GM21526 (cell line): Measurements from ENCODE around the gene RGS7.
"Not testable (repeated sequence)": the region's sequence is repeated elsewhere in the genome, so short reads cannot be mapped to it uniquely, and the experiment has no call there.

Source experiments
- ATAC-seq: cut with Tn5 transposase; IDR thresholded peaks from one replicate; pipeline ENCODE4 v1.9.1; 2021; ENCODE audit warnings: moderate library complexity; ENCODE audit not compliant: unreplicated experiment, low FRiP score

Gene RGS7

DNA sequence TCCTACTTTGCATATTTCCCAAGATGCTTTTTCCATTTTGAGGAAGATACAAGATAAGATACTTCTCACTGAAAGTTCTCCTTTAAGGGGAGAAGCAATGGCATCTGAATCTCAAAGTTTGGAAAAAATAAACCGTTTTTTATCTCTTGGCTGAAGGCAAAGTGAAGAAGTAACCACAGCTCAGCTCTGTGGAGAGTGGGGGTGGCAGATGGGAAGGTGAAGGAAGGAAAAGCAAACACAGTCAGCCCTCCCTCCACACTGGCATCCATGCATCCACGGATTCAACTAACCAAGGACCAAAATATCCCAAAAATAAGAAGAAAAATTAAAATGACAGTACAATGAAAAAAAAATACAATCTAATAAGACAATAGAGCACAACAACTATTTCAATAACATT lies 211.1 kb downstream of the RGS7 start:
- ATAC-seq, result no peak

DNA sequence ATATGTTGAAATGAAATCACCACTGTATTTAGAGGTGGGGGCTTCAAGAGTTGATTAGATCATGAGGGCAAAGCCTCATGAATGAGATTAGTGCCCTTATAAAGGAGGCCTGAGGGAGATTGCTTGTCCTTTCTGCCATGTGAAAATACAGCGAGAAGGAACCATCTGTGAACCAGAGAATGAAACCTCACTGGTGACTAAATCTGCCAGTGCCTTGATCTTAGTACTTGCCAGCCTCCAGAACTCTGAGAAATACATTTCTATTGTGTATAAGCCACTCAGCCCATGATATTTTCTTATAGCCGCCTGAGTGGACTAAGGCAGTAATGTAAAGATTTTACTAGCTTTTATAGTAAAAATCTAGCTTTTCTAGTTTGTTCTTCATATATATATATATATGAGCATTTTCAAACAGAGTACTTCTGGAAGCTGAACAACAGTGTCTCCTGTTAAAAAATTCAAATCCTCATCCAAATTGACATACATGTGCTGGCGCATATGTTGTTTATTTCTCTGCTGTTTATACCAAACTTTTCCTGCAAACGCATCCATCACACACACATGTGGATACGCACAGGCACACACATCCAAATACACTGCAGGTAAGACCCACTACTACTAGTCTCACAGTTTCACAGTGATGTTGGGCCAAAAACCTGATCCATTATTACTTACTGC lies 213.1 kb downstream of the RGS7 start:
- ATAC-seq, result no peak

DNA sequence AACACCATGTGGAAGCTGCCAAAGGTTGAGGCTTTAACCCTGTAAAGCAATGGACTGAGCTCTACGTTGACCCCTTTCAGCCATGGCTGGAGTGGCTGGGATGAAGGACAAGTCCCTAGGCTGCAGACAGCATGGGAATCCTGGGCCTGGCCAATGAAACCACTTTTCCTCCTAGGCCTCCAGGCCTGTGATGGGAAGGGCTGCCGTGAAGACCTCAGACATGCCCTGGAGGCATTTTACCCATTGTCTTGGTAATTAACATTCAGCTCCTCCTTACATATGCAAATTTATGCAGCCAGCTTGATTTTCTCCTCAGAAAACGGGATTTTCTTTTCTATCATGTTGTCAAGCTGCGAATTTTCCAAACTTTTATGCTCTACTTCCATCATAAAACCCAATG lies 214.5 kb downstream of the RGS7 start:
- ATAC-seq, result no peak

DNA sequence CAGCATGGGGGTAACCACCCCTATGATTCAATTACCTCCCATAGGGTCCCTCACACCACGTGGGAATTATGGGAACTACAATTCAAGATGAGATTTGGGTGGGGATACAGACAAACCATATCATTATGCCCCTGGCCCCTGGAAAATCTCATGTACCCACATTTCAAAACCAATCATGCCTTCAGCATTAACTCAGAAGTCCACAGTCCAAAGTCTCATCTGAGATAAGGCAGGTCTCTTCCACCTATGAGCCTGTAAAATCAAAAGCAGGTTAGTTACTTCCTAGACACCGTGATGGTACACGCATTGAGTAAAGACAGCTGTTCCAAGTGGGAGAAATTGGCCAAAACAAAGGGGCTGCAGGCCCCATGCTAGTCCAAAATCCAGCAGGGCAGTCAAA lies 215.4 kb downstream of the RGS7 start:
- not testable (repeated sequence) for ATAC-seq

DNA sequence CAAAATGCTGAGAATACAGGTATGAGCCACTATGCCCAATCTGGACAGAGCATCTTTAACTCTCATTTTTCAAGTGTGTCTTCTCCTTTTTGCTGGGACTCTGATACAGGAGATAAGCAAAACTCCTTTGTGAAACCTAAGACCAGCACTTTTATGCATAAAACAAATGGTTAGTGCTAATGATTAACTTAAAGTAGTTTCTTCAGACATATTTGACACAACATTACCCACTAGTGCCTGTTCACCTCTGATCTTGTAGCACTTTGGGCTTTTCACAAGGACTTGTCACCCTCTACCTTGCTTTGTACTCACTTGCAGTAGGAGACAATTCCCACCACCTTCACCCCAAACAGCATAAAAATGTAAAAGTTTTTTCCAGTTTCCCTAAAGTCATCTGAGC lies 216.3 kb downstream of the RGS7 start:
- no peak for ATAC-seq

DNA sequence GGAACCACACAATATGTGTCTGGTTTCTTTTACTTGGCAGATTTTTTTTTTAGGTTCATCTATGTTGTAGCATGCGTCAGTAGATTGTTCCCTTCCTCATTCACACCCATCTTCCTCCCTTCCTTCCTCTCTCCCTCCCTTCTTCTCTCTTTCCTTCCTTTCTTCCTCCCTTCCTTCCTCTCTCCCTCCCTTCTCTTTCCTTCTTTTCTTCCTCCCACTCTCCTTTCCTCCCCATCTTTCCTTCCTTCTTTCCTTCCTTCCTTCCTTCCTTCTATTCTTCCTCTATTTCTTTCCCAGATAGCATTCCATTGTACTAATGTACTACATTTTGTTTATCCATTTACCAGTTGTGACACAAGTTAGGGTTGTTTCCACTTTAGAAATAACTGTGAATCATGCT lies 218.0 kb downstream of the RGS7 start:
- no peak for ATAC-seq

DNA sequence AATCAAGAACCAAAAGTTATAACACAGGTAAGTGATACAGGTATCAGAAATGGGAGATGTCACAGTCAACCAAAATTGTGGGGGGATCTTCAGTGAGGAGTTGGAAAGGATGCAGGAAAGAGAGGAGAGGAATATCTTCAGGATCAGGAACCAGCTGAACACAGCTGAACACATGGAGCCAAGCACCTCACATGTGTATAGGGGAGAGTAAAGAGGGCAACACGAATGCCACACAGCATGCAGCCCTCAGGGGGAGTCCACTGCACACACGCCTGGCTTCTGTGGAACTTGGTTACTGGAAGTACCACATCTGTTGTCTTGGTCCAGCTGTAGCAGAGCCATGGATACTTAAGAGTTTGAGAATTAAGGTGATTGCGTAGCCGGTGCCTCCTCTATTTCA lies 218.8 kb downstream of the RGS7 start:
- no peak for ATAC-seq

DNA sequence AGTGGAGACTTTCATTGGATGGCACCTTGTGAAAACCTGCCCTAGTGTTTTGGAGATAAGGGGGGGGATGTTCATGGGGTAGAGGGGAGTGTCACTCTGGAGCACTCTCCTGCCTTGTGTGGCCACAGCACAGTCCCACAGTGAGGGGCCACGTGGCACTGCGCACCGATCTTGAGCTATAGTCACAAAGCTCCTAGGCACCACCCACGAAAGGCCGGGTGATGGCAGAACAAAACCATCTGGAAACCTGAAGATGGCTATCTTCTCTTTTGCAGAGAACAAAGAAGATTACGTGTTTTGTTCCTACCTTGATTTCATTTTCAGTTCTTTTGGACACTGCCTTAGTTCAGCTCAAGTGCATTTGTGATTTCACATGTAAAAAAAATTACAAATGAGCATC lies 220.6 kb downstream of the RGS7 start:
- no peak for ATAC-seq

DNA sequence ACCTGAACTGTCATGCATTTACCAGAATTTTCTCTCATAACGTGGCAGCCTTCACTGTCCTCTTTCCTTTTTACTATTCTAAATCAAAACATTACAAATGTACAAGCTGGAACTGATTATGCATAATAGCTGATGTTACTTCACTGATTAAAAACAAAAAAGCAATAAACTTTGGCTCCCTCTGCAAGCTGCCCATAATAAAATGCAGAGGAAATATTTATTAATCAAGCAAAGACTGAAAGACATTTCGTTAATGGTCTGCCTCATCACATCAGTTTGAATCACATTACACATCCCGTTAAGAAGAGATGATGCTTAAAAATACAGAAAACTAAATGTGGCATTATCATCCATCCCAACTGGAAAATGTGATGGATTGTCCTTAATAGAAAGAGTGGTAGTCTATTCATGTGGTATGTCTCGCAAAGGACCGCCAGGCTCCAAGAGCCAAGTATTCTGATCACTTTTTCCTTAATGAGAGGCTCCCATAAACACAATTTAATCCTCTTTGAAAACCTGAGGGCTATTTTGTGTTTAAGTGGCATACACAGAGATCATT lies 225.3 kb downstream of the RGS7 start:
- no peak for ATAC-seq

DNA sequence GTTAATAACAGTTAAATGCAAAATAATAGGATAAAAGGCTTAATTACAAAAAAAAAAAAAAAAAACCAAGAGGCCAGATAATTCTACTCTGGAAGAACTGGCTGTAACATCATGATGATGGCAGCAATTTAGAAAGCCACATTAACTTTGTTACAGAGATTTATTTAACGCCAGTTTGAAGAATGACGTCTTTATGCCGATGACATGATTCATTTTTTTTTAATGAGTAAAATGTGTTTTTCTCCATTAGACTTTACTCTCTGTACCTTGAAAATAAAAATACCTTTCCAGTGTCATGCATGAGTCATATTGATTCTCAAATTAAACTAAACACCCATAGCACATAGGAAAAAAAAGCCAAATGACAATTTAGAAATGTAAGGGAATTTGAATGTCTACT lies 226.1 kb downstream of the RGS7 start:
- ATAC-seq, result no peak

DNA sequence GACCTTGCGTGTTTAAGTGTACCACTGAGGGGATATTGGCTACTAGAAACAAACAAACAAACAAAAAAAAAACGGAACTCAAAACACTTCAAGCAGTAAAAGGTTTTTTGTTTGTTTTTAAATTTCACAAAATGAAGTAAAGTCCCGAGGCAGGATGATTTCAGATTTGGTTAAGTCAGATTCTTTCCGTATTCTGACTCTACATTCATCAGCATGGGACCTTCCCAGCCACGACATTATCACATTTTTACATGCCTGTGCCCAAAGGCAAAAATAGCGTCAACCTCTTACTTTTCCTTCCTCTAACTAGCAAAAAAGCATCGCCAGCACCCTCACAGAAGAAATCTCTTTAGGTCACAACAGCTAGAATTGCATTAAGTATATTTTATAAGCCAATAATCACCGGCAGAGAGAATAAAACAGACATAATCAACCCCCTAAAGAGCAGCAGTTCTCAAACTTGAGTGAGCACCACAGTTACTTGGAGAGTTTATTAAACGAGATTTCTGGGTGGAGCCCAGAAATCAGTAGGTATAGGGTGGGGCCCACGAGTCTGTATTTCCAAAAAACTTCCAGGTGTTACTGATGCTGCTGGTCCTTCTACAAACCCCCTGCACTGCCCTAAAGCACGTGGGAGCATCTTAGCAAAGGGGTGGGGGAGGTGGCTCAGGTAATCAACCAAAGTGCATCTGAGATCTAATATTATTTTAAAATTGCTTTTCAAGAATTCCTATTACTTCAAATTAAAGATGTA lies 227.6 kb downstream of the RGS7 start:
- ATAC-seq, result no peak

DNA sequence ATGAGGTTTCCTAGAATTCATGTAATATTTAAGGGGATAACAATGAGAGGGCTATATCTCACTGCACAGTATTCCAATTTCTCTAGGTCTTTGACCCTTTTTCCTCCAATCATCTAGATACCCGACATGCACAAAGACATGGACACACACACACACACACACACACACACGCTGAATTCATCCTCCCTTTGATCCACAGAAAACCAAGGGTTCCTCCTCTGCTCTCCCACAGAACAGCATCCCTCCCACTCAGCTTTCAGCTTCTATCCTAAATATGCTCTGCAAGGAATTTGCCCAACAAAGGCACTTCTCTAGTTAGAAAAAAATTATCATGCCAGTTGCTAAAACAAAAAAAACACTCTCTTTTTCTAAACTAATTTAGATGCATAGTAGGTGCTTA lies 231.7 kb downstream of the RGS7 start:
- ATAC-seq, result no peak

DNA sequence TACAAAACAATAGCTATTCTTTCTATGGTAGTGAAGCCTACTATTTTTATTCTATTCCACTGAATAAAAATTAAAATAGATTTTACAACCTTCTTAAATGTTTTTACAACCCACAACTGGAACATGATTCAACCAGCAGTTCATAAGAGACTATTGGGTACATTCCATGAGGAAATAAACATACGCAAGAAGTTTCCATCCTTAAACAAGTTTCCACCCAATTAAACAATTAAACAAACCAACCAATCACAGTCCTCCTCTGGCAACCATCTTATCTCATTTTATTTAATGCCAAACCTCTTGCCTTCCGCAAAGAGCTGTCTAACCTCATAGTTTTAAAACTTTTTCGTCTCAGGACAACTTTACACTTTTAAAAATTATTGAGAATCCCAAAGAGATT lies 239.0 kb downstream of the RGS7 start:
- ATAC-seq, result no peak

DNA sequence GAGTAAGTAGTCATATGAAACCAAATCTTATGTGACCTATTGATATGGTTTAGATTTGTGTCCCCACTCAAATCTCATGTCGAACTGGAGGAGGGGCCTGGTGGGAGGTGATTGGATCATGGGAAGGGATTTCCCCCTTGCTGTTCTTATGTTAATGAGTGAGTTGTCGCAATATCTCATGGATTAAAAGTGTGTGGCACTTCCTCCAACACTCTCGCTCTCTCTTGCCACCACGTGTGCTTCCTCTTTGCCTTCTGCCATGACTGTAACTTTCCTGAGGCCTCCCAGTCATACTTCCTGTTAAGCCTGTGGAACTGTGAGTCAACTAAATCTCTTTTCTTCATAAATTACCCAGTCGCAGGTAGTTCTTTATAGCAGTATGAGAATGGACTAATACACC lies 241.2 kb downstream of the RGS7 start:
- ATAC-seq, result no peak

DNA sequence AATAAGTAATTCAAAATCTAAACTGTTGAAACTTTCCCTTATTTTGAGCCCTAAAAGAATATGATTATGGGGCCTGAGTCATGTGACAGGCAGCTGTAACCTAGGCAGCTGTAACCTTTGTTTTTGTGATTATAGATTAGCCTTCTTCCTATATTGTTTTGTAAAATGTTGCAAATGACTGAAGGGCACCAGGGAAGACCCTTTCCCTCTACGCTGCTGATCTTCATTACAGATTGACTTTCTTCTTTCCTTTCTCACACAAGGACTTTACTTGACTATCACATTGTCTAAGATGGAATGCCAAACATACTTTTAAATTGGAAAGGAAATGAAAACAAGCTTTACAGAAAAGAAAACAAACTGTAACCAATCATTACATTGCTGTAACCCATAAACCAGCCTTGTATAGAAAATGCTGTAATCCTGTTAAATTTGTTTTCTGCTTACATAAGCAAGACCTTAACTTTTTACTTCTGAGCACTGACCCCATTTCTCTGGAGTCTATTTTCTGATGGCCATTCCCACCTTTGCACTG lies 242.2 kb downstream of the RGS7 start:
- no peak for ATAC-seq

DNA sequence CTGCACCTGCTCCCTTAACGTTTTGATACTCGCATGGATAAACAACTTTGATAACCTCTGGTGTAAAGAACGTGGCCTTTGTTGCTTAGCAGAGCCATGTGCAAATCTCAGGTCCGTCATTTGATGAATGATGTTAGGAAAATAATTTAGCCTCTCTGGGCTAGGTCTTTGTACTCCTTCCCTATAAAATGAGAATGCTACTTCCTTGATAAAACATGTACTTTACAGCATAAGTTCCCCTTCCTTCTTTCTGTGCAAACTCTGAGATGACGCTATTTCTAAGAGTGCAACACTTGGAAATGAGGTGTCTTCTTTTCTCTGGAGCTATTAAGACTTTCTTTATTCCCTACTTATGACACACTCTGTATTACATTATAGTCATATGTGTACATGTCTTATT lies 243.4 kb downstream of the RGS7 start:
- no peak for ATAC-seq

DNA sequence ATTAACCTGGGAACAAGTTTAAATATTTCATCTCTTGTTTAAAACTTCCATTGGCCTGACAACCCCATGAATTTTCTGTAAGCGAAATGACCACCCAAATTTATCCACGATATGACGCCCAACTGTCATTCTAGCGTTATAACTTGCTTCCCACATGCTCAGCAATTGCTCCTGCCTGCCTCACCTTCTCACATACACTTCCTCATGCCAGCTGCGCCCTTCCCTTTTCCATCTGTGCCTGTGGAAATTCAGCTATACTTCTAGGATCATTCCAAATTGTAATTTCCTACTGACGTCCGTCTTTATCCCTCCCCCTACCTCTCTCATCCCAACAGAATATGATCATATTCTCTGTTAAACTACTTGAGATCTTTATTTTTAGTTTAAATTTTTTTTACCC lies 248.0 kb downstream of the RGS7 start:
- no peak for ATAC-seq

DNA sequence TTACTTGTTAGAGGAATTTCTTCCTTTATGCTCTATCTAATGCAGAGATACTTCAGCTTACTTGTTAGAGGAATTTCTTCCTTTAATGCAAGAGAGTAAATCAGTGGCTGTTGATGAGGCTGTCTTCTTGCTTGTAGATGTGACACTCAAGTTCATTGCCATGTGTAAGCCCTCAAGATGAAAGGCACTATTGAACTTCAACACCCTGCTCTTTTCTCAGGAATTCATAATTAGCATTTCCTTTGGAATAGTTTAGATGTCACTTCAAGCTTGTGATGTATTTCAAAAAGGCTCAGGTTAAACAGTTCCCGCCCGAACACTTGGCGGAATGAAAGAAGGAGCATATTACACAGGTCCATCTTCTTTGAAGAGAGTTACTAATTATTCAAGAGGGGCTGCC lies 251.9 kb downstream of the RGS7 start:
- ATAC-seq, result no peak

DNA sequence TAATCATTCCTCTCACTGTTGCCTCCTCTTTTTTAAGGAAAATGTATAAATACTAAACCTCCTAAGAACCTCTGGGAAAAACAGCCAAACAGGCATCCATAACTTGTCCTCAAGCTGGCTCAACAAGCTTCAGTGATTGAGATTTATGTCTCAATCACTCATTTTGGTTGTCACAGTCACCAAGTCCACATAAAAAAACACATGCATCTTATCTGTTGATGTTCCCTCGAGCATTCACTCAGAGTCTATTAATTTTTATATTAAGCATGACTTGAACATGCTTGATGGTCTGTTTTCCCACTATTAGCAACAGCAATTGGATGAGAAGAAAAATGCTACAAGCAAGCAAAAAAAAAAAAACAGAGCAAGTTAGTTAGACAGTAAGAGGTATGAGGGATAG lies 254.3 kb downstream of the RGS7 start:
- no peak for ATAC-seq

DNA sequence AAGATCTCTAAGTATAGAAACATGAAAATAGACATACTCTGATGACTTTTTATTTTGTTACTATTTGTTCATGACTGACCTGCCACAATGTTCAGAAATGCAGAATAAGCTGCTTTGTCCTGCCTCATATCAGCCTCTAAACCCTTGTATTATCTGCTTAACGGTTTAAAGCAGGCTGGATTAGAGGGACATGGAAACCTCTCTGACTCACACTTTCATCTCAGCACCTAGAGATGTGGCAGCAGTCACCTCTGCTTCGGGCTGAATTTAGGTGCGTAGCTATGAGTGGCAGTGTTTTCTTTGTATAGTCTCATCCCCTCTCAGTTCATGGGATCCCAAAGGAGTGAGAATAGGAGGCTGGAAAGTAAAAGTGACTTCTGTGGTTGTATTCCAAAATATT lies 255.4 kb downstream of the RGS7 start:
- ATAC-seq, result no peak

DNA sequence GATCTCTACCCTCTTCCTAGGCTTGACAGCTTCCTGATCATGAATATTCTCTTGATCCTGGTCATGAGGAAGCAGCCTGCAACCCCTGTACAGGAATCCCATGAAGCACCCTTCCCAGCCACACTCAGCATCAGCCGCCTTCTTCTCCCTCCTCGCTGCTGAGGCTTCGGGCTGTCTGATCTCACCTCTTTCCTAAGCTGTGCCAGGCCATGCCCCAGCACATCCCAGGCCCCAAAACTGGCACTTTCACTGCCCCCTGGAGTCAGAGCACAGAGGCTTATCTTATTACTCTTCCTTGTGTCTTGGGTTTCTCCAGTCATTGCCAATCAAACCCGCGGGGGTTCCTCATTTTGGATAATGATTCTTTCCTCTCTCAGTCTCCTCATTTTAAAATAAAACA lies 259.5 kb downstream of the RGS7 start:
- ATAC-seq, result no peak

DNA sequence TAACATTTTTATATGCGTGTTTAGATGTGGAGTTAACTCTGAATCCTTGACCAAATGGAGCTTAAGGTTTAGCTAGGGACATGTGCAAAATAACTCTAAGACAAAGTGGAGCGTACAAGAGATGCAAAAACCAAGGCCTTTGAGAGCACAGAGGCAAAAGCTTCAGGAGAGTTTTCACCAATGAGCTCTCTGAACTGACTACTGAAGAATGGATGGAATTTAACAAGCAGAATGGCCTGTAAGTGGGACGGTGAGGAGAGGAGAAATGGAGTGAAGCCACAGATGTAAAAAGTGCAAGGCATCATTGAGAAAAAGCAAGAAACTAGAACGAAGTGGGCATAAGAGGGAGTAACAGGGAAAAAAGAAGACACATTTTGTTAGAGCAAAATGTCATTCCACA lies 260.0 kb downstream of the RGS7 start:
- ATAC-seq, result no peak
